IMR-90 (cell line): ENCODE results near the gene DRC7. TPM values are rescaled to one million over a fixed set of nuclear protein-coding genes. Genes with fewer than 3 reads are reported as not detected.

Experiments used
- ATAC-seq: fragments of 200-7000 bp; cut with Tn5 transposase; 2 replicates; pipeline ENCODE4 v1.9.1; 2020; ENCODE audit warnings: low read depth, mild to moderate bottlenecking, moderate library complexity
- BruUV-seq: library from RNA; stranded (reverse); fragments of 400-500 nt; replicated peaks from 2 replicates; lab custom pipeline; 2021; lab: Mats Ljungman, UMichigan
- CTCF ChIA-PET: fragments of 300-600 bp; formaldehyde crosslinking; extraction: SDS; loops from one replicate; lab custom pipeline; 2021; ENCODE audit warnings: antibody characterized with exemption; lab: Yijun Ruan, JAX
- POLR2A ChIA-PET: fragments of 300-600 bp; sonication (Branson Sonifier 250); formaldehyde crosslinking; loops from one replicate; lab custom pipeline; 2022; ENCODE audit warnings: antibody characterized with exemption; ENCODE audit not compliant: unreplicated experiment; lab: Charles Lee
- DNase-seq: peaks from one replicate; pipeline ENCODE4 v3.0.0; 2013
- H2AFZ ChIP-seq: replicated peaks from 2 replicates; pipeline ENCODE3; 2013; ENCODE audit warnings: low read length, mild to moderate bottlenecking; ENCODE audit not compliant: poor library complexity
- H2AK5ac ChIP-seq: 2 replicates; pipeline ENCODE4 v1.6.1; 2013; ENCODE audit warnings: low read depth, low read length, inconsistent platforms
- H2AK9ac ChIP-seq: replicated peaks from 2 replicates; pipeline ENCODE3; 2013; ENCODE audit warnings: mild to moderate bottlenecking, low read depth, low read length, moderate library complexity; ENCODE audit not compliant: poor library complexity
- H2BK120ac ChIP-seq: 2 replicates; pipeline ENCODE4 v1.6.1; 2013; ENCODE audit warnings: low read depth, low read length, inconsistent platforms
- H2BK15ac ChIP-seq: 3 replicates; pipeline ENCODE4 v1.6.1; 2013; ENCODE audit warnings: low read depth, low read length, inconsistent platforms
- H2BK20ac ChIP-seq: 2 replicates; pipeline ENCODE4 v1.6.1; 2013; ENCODE audit warnings: low read depth, mild to moderate bottlenecking, inconsistent platforms, low read length, moderate library complexity
- H2BK5ac ChIP-seq: 2 replicates; pipeline ENCODE4 v1.6.1; 2013; ENCODE audit warnings: mild to moderate bottlenecking, low read depth, low read length, inconsistent platforms; ENCODE audit not compliant: poor library complexity, severe bottlenecking
- H3K14ac ChIP-seq: replicated peaks from 2 replicates; pipeline ENCODE4 v1.6.1; 2013; ENCODE audit warnings: low read depth, low read length, inconsistent platforms
- H3K18ac ChIP-seq: 2 replicates; pipeline ENCODE4 v1.6.1; 2013; ENCODE audit warnings: low read depth, low read length, control low read depth
- H3K23ac ChIP-seq: 2 replicates; pipeline ENCODE4 v1.6.1; 2013; ENCODE audit warnings: low read depth, low read length, inconsistent platforms
- H3K27ac ChIP-seq: 2 replicates; pipeline ENCODE4 v1.5.1; 2013; ENCODE audit warnings: mild to moderate bottlenecking, control low read depth, low read length; ENCODE audit not compliant: insufficient read depth
- H3K27me3 ChIP-seq: 2 replicates; pipeline ENCODE4 v1.6.1; 2013; ENCODE audit warnings: low read length; ENCODE audit not compliant: control insufficient read depth, insufficient read depth
- H3K36me3 ChIP-seq: 2 replicates; pipeline ENCODE4 v1.6.1; 2013; ENCODE audit warnings: low read length, mixed read lengths; ENCODE audit not compliant: control insufficient read depth, insufficient read depth
- H3K4ac ChIP-seq: 2 replicates; pipeline ENCODE4 v1.6.1; 2013; ENCODE audit warnings: low read depth, low read length, inconsistent platforms
- H3K4me1 ChIP-seq: 2 replicates; pipeline ENCODE4 v1.6.1; 2013; ENCODE audit warnings: low read length, mixed read lengths; ENCODE audit not compliant: control insufficient read depth, insufficient read depth
- H3K4me2 ChIP-seq: 2 replicates; pipeline ENCODE4 v1.6.1; 2013; ENCODE audit warnings: low read depth, mild to moderate bottlenecking, control low read depth, low read length, moderate library complexity
- H3K4me3 ChIP-seq: 2 replicates; pipeline ENCODE4 v1.5.1; 2013; ENCODE audit warnings: low read depth, mild to moderate bottlenecking, control low read depth, low read length, moderate library complexity; ENCODE audit not compliant: insufficient read depth
- H3K56ac ChIP-seq: 2 replicates; pipeline ENCODE4 v1.6.1; 2013; ENCODE audit warnings: low read length, inconsistent platforms; ENCODE audit not compliant: insufficient read depth; ENCODE audit errors: extremely low read depth
- H3K79me1 ChIP-seq, 2 experiments: 2 replicates each; pipeline ENCODE4 v1.6.1; 2013; ENCODE audit warnings: low read length in 2 of 2, inconsistent platforms in 1 of 2, low read depth in 1 of 2
- H3K9ac ChIP-seq: 2 replicates; pipeline ENCODE4 v1.6.1; 2013; ENCODE audit warnings: low read depth, low read length, control low read depth
- H3K9me1 ChIP-seq: 2 replicates; pipeline ENCODE4 v1.6.1; 2013; ENCODE audit warnings: low read length, inconsistent platforms; ENCODE audit not compliant: insufficient read depth
- H3K9me3 ChIP-seq: 2 replicates; pipeline ENCODE4 v1.6.1; 2013; ENCODE audit warnings: low read length; ENCODE audit not compliant: control insufficient read depth, insufficient read depth
- H4K20me1 ChIP-seq: 2 replicates; pipeline ENCODE4 v1.6.1; 2013; ENCODE audit warnings: low read length, inconsistent platforms; ENCODE audit not compliant: insufficient read depth
- H4K5ac ChIP-seq: 2 replicates; pipeline ENCODE4 v1.6.1; 2013; ENCODE audit warnings: mild to moderate bottlenecking, low read depth, low read length, control low read depth
- H4K8ac ChIP-seq, 2 experiments: 2 replicates each; pipeline ENCODE4 v1.6.1; 2013; ENCODE audit warnings: low read depth in 2 of 2, low read length in 2 of 2, control low read depth in 1 of 2, inconsistent platforms in 1 of 2
- H4K91ac ChIP-seq: 2 replicates; pipeline ENCODE4 v1.6.1; 2013; ENCODE audit warnings: low read depth, low read length, inconsistent platforms; ENCODE audit not compliant: insufficient read depth
- BHLHE40 ChIP-seq: fragments of 150-350 bp; IDR thresholded peaks from 2 replicates; pipeline ENCODE4 v1.6.1; 2016; ENCODE audit warnings: mild to moderate bottlenecking, low read depth, low read length
- CTCF ChIP-seq: conservative IDR thresholded peaks from 2 replicates; pipeline ENCODE4 v1.5.1; 2012; ENCODE audit warnings: mild to moderate bottlenecking, low read depth, low read length, improper control_type of control experiment
- ELK1 ChIP-seq: fragments of 150-350 bp; IDR thresholded peaks from 2 replicates; pipeline ENCODE4 v1.6.1; 2016; ENCODE audit warnings: low read depth, mild to moderate bottlenecking, low read length, moderate library complexity, borderline replicate concordance
- FOS ChIP-seq: fragments of 150-350 bp; IDR thresholded peaks from 2 replicates; pipeline ENCODE4 v1.6.1; 2016; ENCODE audit warnings: low read depth, low read length
- MAFK ChIP-seq: IDR thresholded peaks from 2 replicates; pipeline ENCODE4 v1.6.1; 2012; ENCODE audit warnings: low read depth, low read length, improper control_type of control experiment
- MAZ ChIP-seq: IDR thresholded peaks from 2 replicates; pipeline ENCODE4 v1.6.1; 2012; ENCODE audit warnings: low read depth, mild to moderate bottlenecking, low read length, improper control_type of control experiment, moderate library complexity, borderline replicate concordance
- MXI1 ChIP-seq: IDR thresholded peaks from 2 replicates; pipeline ENCODE4 v1.6.1; 2012; ENCODE audit warnings: low read depth, mild to moderate bottlenecking, low read length, moderate library complexity, borderline replicate concordance
- NFE2L2 ChIP-seq: fragments of 150-350 bp; IDR thresholded peaks from 2 replicates; pipeline ENCODE4 v1.6.1; 2016; ENCODE audit warnings: low read depth, mild to moderate bottlenecking, low read length
- POLR2A ChIP-seq: IDR thresholded peaks from 2 replicates; pipeline ENCODE4 v1.6.1; 2012; ENCODE audit warnings: mild to moderate bottlenecking, low read depth, low read length
- RAD21 ChIP-seq: IDR thresholded peaks from 2 replicates; pipeline ENCODE4 v1.6.1; 2012; ENCODE audit warnings: low read length, improper control_type of control experiment
- RCOR1 ChIP-seq: IDR thresholded peaks from 2 replicates; pipeline ENCODE4 v1.6.1; 2012; ENCODE audit warnings: mild to moderate bottlenecking, low read length, improper control_type of control experiment; ENCODE audit not compliant: insufficient replicate concordance
- RFX5 ChIP-seq: IDR thresholded peaks from 2 replicates; pipeline ENCODE4 v1.8.0; 2012; ENCODE audit warnings: low read depth, mild to moderate bottlenecking, low read length, moderate library complexity
- SMC3 ChIP-seq: fragments of 150-350 bp; IDR thresholded peaks from 2 replicates; pipeline ENCODE4 v1.6.1; 2016; ENCODE audit warnings: low read depth, mild to moderate bottlenecking, antibody characterized with exemption, low read length, moderate library complexity
- WGBS, 2 experiments: methylation state at CpG; one replicate each; pipeline versions ENCODE4 v1.1.5 to v1.1.7; 2013; ENCODE audit warnings: missing lambda C conversion rate in 2 of 2; ENCODE audit not compliant: insufficient read length in 1 of 2; ENCODE audit errors: extremely low coverage in 2 of 2; 5-methylcytosine and 5-hydroxymethylcytosine counted together
- dilution Hi-C: fragments of 300-500 bp; cut with HindIII; formaldehyde crosslinking; loops from one replicate; pipeline ENCODE4 v1.14.3; 2018; ENCODE audit warnings: low sequenced_read_pairs; ENCODE audit not compliant: unreplicated experiment
- in situ Hi-C: fragments of 300-500 bp; cut with MboI; formaldehyde crosslinking; loops from 3 replicates; pipeline ENCODE4 v1.14.3; 2019; ENCODE audit warnings: low sequenced_read_pairs, inconsistent platforms, mixed read lengths
- intact Hi-C: fragments of 100-400 bp; cut with micrococcal nuclease; formaldehyde crosslinking; loops from 2 replicates; pipeline ENCODE4 v1.10.0; 2022
- polyA plus RNA-seq, 3 experiments: library from polyadenylated mRNA; depleted of rRNA; stranded (reverse); fragments of >200 nt; gene quantifications; 2 replicates each; pipeline ENCODE4 v1.2.3, GENCODE V29; 2012; ENCODE audit warnings: low replicate concordance in 1 of 3
- total RNA-seq: library from RNA; depleted of rRNA; stranded (reverse); fragments of >200 nt; gene quantifications from 2 replicates; pipeline ENCODE4 v1.2.3, GENCODE V29; 2012

Gene DRC7
- total and polyA plus RNA-seq, 2 of the 4 experiments (the other 2 are of a cell fraction) = not detected

GRCh38 chr16:57683636-57684545 is 10.7 kb upstream of the DRC7 start:
- Histone ChIP-seq H3K4me3 (no peak overlapping the region), H3K36me3 (no peaks in the 10 kb centered on the region), H3K4me1 (no peaks in the 10 kb centered on the region), H3K9me3 (no peaks in the 10 kb centered on the region), H3K23ac (no peak overlapping the region), H3K79me1 (no peaks in the 10 kb centered on the region), H4K8ac (no peak overlapping the region), H3K27me3 (peaks cover 58% of the 10 kb centered on the region), H4K91ac (no peak overlapping the region), H3K9ac (no peak overlapping the region), H3K9me1 (no peaks in the 10 kb centered on the region), H2AK5ac (no peak overlapping the region), H2AK9ac (no peak overlapping the region), H2BK20ac (no peak overlapping the region), H2BK120ac (no peak overlapping the region), H2AFZ (no peak overlapping the region), H2BK15ac (no peak overlapping the region), H3K56ac (no peak overlapping the region), H4K5ac (no peak overlapping the region), H4K20me1 (no peaks in the 10 kb centered on the region), H3K4ac (no peak overlapping the region), H2BK5ac (no peak overlapping the region), H3K14ac (no peak overlapping the region), H3K4me2 (no peak overlapping the region), H3K18ac (no peak overlapping the region), H3K27ac (no peak overlapping the region)
- POLR2A ChIA-PET = no interaction called here
- ATAC-seq (no peak), DNase-seq (no peak)
- WGBS, 2 experiments = 60% methylated on average over 1 of the region's 18 CpGs; no CpG with 5 or more reads in 1 of the 2 experiments
- BruUV-seq = no TSS peak
- dilution Hi-C loops = no loop called here
- CTCF ChIA-PET = no interaction called here
- in situ Hi-C loops = no loop called here
- intact Hi-C loops = no loop called here
- TF ChIP-seq RAD21 (no peak), ELK1 (no peak), FOS (no peak), POLR2A (no peak), NFE2L2 (no peak), RCOR1 (no peak), MXI1 (no peak), RFX5 (no peak), BHLHE40 (no peak), SMC3 (no peak), MAFK (no peak), CTCF (no peak), MAZ (no peak)
